Measurements from ENCODE around the gene CLEC2A.
"Not testable (repeated sequence)": the region's sequence is repeated elsewhere in the genome, so short reads cannot be mapped to it uniquely, and the experiment has no call there.

Gene CLEC2A

DNA sequence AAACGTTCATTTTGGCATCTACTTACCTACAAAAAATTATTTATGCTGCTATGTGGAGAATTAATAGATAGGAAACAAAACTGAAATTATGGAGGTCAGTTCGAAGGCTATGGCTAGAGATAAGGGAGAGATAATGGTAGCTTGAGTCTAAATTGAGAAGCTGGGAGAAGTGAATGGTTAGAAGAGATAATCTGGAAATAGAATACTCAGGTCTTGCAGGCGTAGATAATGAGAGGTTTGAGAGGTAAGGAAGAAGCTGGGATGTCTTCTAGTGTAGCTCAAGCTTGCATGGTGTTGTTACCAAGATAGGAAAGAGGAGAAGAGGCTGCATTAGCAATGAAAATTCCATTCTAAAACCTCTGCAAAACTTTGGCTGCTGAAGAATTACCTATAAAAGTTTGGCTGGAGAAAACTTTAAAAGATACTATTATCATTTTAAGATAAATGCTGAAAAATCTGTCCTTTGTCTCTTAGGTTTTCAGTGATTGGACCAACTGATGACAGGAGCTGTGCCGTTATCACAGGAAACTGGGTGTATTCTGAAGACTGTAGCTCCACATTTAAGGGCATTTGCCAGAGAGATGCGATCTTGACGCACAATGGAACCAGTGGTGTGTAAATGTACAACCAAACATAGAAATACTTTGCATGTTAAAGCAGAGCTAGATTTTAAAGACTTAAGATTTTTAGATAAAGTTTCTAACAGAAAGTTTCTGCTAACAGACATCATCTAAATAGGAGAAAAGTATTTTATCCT lies 36.8 kb downstream of the CLEC2A start:
- FAIRE-seq: peak; percentile 24
- DNase-seq (ENCODE audit: extremely low spot score, insufficient read length, low read depth): no peak

DNA sequence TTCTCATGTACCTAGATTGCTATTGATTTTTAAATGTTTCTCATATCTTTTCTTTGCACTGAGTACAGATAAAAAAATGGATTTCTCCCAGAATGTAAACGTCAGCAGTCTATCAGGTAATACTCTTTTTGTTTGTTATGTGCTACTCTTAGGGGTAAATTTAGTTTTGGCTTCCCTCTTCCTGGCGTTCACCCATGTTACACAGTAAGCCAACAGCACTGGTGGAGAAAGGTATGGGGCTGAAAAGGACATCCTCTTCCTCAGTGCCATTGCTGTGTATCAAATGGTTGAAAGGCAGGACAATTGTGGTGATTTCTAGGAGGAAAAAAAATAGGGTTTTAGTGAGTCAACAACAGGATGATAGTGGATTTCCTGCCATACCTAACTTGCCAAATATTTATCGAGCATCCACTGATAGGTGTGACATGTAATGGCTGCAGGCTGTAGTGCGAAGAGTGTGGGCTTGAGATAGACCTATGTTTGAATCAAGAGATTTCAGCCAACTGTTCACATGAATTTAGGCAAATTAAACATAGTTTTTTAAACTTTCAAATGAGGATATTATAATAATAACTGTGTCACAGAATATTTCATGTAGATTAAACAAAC lies 43.4 kb downstream of the CLEC2A start:
- DNase-seq (ENCODE audit: extremely low spot score, insufficient read length, low read depth): no peak
- no peak for FAIRE-seq

DNA sequence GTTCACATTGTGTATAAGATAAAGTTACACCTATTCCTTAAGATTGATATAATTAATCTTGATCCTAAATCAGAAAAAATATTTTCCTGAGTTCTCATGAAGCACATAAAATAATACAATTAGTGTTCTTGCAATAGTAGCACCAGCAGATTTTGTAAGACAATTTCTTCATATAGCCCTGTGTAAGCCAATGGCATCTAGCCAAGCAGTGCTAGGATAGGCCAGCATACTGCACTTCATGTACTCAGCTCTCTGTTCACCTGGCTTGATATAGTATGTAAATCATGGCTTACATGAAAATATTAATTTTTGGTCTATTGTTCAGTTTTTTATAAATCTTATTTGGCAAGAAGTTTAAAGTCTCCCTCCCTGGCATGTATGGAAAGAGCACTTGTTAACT lies 49.0 kb downstream of the CLEC2A start:
- DNase-seq (ENCODE audit: extremely low spot score, insufficient read length, low read depth) (no peak), FAIRE-seq (no peak)

DNA sequence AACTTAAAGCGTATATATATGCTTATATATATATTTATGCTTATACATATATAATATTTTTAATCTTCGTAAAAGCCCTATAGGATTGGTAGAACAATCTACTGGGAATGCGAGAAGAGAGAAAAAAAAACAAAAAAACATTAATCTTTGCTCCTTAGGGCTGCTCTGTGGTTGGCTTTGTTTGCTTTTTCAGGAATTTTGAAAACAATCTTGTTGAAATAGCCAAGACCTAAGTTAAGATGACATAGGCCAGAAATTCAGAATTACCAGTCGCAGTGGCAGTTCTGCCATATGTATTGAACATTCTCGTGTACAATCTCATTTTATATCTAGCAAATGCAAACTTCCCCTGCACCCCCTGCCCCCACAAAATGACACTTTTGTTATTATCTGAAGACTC lies 50.2 kb downstream of the CLEC2A start:
- DNase-seq (ENCODE audit: extremely low spot score, insufficient read length, low read depth) (no peak), FAIRE-seq (no peak)

DNA sequence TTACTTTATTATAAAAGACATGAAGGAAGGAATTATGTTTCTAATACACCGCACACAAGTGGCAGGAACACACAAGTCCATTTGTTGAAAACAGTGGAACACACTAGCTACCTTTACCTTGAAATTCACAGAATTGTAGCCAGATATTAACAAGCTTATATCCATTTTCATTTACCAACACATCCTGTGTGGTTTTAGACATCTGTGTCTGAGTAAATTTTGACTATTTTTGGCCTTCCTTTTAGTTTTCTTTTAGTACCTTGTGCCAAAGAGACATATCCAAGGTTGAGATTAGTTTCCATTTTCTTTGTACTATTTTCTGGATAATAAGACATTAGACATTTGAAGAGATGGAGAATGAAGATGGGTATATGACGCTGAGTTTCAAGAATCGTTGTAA lies 50.9 kb downstream of the CLEC2A start, which contains the start of gene KLRF2:
Gene KLRF2, plus strand, starts transcription at position 244 of the 400 bp plus-strand sequence. Its CDS starts 107 bp downstream, at position 351.
- DNase-seq (ENCODE audit: extremely low spot score, insufficient read length, low read depth) (no peak), FAIRE-seq (no peak)

DNA sequence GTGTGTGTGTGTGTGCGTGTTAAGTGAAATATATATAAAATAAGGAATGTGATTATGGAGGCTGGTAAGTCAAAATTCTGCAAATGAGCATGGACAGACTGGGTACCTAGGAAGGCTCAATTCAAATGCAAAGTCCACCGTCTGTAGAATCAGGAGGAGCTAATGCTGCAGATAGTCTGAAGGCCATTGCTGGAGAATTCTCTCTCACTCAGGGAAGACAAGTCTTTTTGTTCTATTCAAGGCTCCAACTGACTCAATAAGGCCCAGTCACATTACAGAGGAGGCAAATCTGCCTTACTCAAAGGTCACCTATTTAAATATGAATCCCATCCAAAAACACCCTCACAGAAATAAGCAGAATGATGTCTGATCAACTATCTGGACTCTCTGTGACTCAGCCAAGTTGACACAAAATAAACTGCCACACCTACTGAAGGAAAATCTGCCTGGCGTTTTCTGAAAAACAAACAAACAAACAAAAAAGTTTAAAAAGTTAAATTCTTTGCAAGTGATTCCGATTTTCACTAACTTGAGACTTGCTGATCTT lies 51.6 kb downstream of the CLEC2A start:
- FAIRE-seq (no peak), DNase-seq (ENCODE audit: extremely low spot score, insufficient read length, low read depth) (no peak)

DNA sequence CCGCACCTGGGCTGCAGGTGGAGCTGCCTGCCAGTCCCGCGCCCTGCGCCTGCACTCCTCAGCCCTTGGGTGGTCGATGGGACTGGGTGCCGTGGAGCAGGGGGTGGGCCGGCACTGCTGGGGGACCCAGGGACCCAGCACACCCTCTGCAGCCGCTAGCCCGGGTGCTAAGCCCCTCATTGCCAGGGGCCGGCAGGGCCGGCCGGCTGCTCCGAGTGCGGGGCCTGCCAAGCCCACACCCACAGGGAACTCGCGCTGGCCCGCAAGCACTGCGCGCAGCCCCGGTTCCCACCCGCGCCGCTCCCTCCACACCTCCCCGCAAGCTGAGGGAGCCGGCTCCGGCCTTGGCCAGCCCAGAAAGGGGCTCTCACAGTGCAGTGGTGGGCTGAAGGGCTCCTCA lies 56.0 kb downstream of the CLEC2A start:
- not testable (repeated sequence) for FAIRE-seq; DNase-seq (ENCODE audit: extremely low spot score, insufficient read length, low read depth)

DNA sequence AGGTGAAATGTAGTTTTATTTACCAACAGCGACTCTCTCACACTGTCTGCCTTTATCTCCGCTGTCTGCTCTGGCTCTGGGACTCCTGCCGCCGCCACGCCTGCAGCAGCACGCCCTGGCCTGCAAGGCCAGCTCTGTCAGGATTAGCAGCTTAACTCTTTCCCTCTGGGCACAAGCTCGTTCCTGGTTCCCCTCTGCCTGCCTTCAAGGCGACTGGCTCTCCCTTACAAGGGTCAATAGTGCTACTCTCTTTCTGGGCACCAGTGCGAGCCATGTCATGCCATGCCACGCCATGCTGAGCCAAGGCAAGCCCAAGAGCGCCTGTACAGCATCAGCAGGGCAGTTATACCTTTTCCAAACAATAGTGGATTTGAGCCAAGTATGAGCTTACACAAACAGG lies 59.4 kb downstream of the CLEC2A start:
- DNase-seq (ENCODE audit: extremely low spot score, insufficient read length, low read depth) (no peak), FAIRE-seq (no peak)

DNA sequence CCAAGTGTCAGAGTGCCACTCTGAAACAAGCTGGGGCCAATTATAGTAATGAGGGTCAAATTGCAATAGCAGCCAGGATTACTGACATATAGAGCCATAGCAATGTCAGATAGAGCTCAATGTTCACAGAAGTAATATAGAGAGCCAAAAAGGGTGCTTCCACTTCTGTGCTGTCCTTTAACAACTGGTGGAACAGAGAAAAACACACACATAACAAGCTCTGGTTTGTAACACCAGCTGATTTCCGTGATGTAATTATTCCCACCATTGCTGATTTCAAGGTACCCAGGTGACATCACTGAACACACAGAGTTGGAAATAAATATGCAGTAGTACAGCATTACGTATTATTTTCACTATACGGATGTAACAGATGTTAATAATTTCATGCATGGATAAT lies 60.0 kb downstream of the CLEC2A start:
- FAIRE-seq: no peak

DNA sequence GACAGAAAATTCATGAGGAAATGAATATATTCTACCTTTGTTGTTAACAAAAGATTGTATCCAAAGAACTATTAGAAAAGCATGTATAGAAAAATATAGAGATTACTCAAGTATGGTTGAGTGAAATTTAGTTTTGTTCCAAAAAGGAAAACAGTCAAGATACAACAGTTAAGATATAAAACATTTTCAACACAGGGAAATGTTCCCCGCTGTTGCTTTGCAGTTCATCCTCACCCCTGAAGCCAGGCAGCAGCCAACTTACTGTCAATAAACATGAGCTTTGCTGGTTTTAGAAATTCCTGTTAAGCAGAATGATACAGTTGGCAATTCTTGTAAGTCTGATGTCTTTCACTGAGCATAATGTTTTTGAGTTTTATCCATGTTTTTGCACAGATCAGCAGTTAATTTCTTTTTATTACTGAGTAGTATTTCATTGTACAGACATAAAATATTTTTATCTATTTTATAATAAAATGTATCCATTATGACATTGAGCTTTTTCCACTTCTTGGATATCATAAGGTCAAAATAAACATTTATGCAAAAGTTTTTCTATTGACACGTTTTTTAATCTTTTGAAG lies 61.8 kb downstream of the CLEC2A start:
- FAIRE-seq (peak; percentile 49), DNase-seq (ENCODE audit: extremely low spot score, insufficient read length, low read depth) (no peak)

More for the DNA sequence above, 60.0 kb downstream of the CLEC2A start:
- no peak for DNase-seq (ENCODE audit: extremely low spot score, insufficient read length, low read depth)

DNA sequence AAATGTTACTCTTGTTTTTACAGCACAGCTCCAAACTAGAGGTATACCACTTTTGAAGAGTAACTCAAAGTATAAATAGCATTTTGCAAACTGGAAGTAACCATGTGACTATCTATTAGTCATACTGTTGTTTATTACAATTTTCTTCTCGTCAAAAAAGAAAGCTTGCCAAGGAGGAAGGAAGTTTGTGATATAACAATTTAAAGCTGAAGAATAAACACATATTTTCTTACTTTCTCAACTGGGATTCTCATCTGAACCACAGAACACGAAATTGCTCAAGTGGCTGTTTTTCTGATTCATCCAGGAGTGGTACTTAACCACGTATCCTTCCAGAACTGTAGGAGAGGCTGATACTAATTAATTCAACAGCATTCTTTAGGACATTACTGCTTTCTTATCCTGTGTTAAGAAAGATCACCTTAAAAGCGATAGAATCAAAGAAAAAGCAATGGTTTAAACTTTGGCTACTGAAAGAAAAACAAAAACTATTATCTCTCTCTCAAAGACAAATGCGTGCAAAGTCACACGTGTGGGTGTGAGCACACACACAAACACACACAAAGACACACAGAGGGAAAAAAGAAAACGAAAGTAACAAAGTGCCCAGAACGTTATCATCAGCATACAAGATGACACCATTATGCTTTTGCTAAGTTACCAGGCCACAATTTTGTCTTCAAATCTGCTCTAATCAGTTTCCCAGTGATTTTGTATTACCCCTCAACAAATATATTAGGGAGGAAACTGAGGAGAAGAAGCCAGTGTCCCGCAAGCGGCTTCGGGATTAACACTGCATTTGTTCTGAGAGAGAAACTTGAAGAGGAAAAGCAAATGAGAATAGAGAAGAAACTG lies 62.6 kb downstream of the CLEC2A start, which contains the start of gene CLEC2B:
Gene CLEC2B, minus strand, starts transcription at position 48 of the 855 bp plus-strand sequence.
- DNase-seq (ENCODE audit: extremely low spot score, insufficient read length, low read depth) (no peak), FAIRE-seq (peak; percentile 83)

DNA sequence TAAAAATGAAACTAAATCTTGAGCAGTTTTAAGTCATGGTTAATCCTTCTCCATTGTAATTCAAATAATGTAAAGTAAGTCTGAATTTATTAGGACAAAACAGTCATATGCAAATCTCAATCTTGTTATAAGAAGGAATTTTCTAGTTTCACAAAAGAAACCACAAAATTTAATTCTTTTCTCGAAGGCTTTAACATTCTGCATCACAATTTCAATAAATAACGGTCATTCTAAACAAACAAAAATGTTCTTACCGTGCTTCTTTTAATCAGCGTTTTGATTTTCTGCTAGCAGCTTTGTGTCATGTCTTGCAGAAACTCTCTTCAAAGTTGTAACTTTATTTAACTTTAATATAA lies 63.2 kb downstream of the CLEC2A start:
- DNase-seq (ENCODE audit: extremely low spot score, insufficient read length, low read depth) (no peak), FAIRE-seq (no peak)

DNA sequence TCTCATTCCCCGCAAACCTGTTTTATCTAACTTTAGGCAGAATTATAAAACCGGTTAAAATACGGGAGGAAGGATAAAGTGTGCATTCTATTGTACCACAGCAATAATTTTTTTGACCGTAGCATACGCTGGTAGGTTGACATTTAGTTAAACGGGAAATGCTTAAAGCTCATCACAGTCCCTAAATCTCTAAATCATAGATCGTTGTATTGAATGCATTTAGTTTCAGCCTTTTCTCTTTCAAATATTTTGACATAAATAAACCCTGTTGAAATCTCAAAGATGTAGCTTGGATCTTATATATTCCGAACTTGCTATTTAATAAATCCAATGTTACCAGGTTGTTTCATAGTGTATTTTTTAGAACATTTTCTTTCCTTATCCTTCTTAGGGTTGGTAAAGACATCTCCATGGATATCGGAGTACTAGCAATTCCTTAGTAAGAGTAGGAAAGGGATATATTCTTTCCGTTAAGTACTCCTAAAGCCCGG lies 63.8 kb downstream of the CLEC2A start:
- FAIRE-seq (peak; percentile 62), DNase-seq (ENCODE audit: extremely low spot score, insufficient read length, low read depth) (no peak)

DNA sequence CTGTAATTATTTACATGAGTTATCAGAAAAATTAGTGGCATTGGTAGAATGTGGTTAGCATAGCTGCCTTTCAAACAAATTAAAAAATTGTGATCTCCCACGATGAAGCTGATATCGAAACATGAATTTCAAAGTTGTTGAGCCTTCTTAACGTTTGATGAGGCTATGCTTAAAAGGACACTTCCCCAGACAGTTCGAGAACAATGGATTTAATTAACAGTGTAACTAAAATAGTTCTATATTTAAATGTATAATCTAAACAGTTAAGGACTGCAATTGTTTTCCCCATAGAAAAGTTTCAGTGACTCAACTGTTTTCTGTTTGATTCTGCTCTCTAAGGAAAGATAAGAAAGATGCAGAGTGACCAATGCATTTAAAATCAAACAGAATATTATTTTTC lies 64.6 kb downstream of the CLEC2A start:
- DNase-seq (ENCODE audit: extremely low spot score, insufficient read length, low read depth): no peak
- FAIRE-seq: peak; percentile 21

DNA sequence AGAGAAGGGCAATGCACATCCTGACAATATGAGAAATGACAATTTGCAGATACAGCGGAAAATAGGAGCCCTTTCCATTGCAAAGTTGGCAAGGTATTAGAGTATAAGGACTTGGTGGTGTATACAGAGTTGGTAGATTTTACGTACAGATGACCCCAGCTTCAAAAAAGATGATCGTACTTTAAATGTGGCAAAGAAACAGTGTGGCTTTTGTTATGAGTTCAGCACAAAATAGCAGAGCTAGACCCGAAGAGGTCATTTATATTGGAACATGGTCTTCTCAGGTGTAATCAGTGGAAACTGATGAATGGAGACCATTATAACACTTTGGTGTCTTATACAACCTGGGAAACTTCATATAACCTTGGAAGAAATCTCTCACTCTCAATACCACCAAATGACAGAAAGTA lies 65.3 kb downstream of the CLEC2A start:
- no peak for DNase-seq (ENCODE audit: extremely low spot score, insufficient read length, low read depth)
- FAIRE-seq: no peak

DNA sequence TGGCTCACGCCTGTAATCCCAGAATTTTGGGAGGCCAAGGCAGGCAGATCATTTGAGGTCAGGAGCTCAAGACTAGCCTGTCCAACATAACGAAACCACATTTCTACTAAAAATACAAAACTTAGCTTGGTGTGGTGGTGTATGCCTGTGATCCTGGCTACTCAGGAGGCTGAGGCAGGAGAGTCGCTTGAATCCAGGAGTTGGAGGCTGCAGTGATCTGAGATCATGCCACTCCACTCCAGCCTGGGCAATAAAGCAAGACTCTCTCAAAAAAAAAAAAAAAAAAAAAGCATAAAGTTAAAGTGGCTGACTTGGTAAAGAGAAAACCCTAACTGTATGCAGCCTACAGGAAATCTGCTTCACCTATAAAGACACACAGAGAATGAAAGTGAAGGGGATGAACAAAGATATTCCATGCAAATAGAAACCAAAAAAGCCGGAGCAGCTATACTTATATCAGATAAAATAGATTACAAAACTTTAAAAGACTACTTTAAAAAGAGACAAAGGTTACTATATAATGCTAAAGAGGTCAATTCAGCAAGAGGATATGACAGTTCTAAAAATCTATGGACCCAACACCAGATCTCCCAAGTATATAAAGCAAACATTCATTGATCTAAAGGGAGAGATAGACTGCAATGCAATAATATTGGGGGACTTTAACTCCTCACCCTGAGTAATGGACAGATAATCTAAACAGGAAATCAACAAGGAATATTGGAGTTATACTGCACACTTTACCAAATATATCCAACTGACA lies 67.1 kb downstream of the CLEC2A start:
- DNase-seq (ENCODE audit: extremely low spot score, insufficient read length, low read depth): no peak
- FAIRE-seq: peak; percentile 72
